HEK293 (cell line): ENCODE measurements around the gene ATP13A4.

Experiments used
- CTCF ChIA-PET: fragments of 350-600 bp; formaldehyde crosslinking; extraction: SDS; loops from one replicate; lab custom pipeline; 2021; ENCODE audit warnings: antibody characterized with exemption; lab: Yijun Ruan, JAX
- POLR2A ChIA-PET: fragments of 300-600 bp; formaldehyde crosslinking; extraction: SDS; loops from one replicate; lab custom pipeline; 2020; ENCODE audit warnings: antibody characterized with exemption, inconsistent platforms; lab: Yijun Ruan, JAX
- H3K27ac ChIP-seq: fragments of 200-500 bp; sonication (Bioruptor generic); 2 replicates; pipeline ENCODE4 v1.5.1; 2014; ENCODE audit warnings: low read depth, low read length, control low read depth, inconsistent platforms; ENCODE audit errors: extremely low read depth
- H3K36me3 ChIP-seq, 2 experiments: fragments of 200-500 bp in 1 of 2; sonication (Bioruptor generic) in 1 of 2; 1 replicate in 1 of 2; 2 replicates in 1 of 2; pipeline ENCODE4 v1.5.1; 2014 to 2017; ENCODE audit warnings: inconsistent platforms in 2 of 2, low read length in 2 of 2; ENCODE audit not compliant: control insufficient read depth in 2 of 2, insufficient read depth in 1 of 2
- H3K4me1 ChIP-seq: fragments of 200-500 bp; sonication (Bioruptor generic); 2 replicates; pipeline ENCODE4 v1.5.1; 2014; ENCODE audit warnings: mild to moderate bottlenecking, low read length, inconsistent platforms; ENCODE audit not compliant: control insufficient read depth, insufficient read depth
- H3K4me3 ChIP-seq: 2 replicates; pipeline ENCODE4 v1.5.1; 2011; ENCODE audit warnings: low read depth, mild to moderate bottlenecking, control low read depth, low read length, moderate library complexity
- H3K9me3 ChIP-seq: fragments of 200-500 bp; sonication (Bioruptor generic); 2 replicates; pipeline ENCODE4 v1.5.1; 2014; ENCODE audit warnings: low read depth, low read length, inconsistent platforms; ENCODE audit not compliant: control insufficient read depth, insufficient read depth
- GLIS1 ChIP-seq: fragments of 450-650 bp; formaldehyde crosslinking; IDR thresholded peaks from 2 replicates; pipeline ENCODE4 v1.5.1; 2016; ENCODE audit warnings: missing biosample characterization, missing genetic modification characterization
- KLF1 ChIP-seq: fragments of 450-650 bp; formaldehyde crosslinking; IDR thresholded peaks from 2 replicates; pipeline ENCODE4 v1.5.1; 2016; ENCODE audit warnings: missing biosample characterization, missing genetic modification characterization
- ZBTB10 ChIP-seq: fragments of 450-650 bp; formaldehyde crosslinking; IDR thresholded peaks from 2 replicates; pipeline ENCODE4 v1.5.1; 2016; ENCODE audit warnings: missing biosample characterization, missing genetic modification characterization
- ZBTB11 ChIP-seq: fragments of 450-650 bp; formaldehyde crosslinking; conservative IDR thresholded peaks from 2 replicates; pipeline ENCODE4 v1.5.1; 2016; ENCODE audit warnings: low read depth, missing biosample characterization, missing genetic modification characterization
- ZBTB26 ChIP-seq: fragments of 450-650 bp; formaldehyde crosslinking; optimal IDR thresholded peaks from 2 replicates; pipeline ENCODE3; 2016; ENCODE audit warnings: missing biosample characterization, mild to moderate bottlenecking, missing genetic modification characterization
- ZFP41 ChIP-seq: fragments of 450-650 bp; formaldehyde crosslinking; IDR thresholded peaks from 2 replicates; pipeline ENCODE4 v1.5.1; 2016; ENCODE audit warnings: missing biosample characterization, missing genetic modification characterization, borderline replicate concordance
- ZNF140 ChIP-seq: fragments of 450-650 bp; formaldehyde crosslinking; IDR thresholded peaks from 2 replicates; pipeline ENCODE4 v1.5.1; 2016; ENCODE audit warnings: missing biosample characterization, missing genetic modification characterization
- ZNF350 ChIP-seq: fragments of 450-650 bp; formaldehyde crosslinking; IDR thresholded peaks from 2 replicates; pipeline ENCODE4 v1.5.0; 2017; ENCODE audit warnings: missing biosample characterization, mild to moderate bottlenecking, missing genetic modification characterization
- ZNF37A ChIP-seq: fragments of 450-650 bp; IDR thresholded peaks from 2 replicates; pipeline ENCODE4 v1.5.1; 2018; ENCODE audit warnings: missing biosample characterization, missing genetic modification characterization
- ZNF776 ChIP-seq: fragments of 450-650 bp; formaldehyde crosslinking; IDR thresholded peaks from 2 replicates; pipeline ENCODE4 v1.5.0; 2017; ENCODE audit warnings: missing biosample characterization, missing genetic modification characterization, borderline replicate concordance
- ZNF785 ChIP-seq: fragments of 450-650 bp; formaldehyde crosslinking; IDR thresholded peaks from 2 replicates; pipeline ENCODE4 v1.5.1; 2016; ENCODE audit warnings: missing biosample characterization, missing genetic modification characterization
- TF ChIP-seq, protein P1 (sequence below): fragments of 450-650 bp; IDR thresholded peaks from 2 replicates; pipeline ENCODE4 v1.5.1; 2018; ENCODE audit warnings: missing biosample characterization, missing genetic modification characterization
- TF ChIP-seq, protein P2 (sequence below): fragments of 450-650 bp; formaldehyde crosslinking; IDR thresholded peaks from 2 replicates; pipeline ENCODE4 v1.5.1; 2017; ENCODE audit warnings: missing biosample characterization, missing genetic modification characterization
- TF ChIP-seq, protein P3 (sequence below): fragments of 450-650 bp; formaldehyde crosslinking; IDR thresholded peaks from 2 replicates; pipeline ENCODE4 v1.5.0; 2017; ENCODE audit warnings: missing biosample characterization, missing genetic modification characterization, borderline replicate concordance
- TF ChIP-seq, protein P4 (sequence below): fragments of 450-650 bp; formaldehyde crosslinking; IDR thresholded peaks from 2 replicates; pipeline ENCODE4 v1.5.1; 2017; ENCODE audit warnings: missing biosample characterization, missing genetic modification characterization
- TF ChIP-seq, protein P5 (sequence below): fragments of 450-650 bp; formaldehyde crosslinking; IDR thresholded peaks from 2 replicates; pipeline ENCODE4 v1.5.1; 2016; ENCODE audit warnings: missing biosample characterization, missing genetic modification characterization

ATP13A4 gene

DNA sequence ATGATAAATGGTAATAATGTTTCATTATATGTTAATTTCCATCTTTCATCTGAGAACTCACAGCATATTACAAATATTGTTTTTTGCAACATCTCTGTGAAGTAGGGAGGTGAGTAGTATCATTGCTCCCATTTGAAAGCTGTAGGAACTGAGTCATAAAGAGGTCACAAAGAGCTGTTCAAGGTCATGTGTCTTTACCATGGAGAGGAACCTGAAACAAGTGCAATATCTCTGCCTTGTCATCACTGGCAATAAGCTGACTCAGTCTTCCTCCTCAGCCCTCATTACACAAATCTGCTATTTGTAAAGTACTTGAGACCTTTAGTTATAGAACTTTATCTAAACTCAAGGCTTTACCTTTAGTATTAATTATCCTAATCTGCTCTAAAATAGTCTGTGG, 4.4 kb upstream of the ATP13A4 start (continued):
- TF ChIP-seq ZBTB26 (tag by site-specific recombination) (no peak), KLF1 (tag by site-specific recombination) (no peak), ZNF785 (no peak)
- TF ChIP-seq, protein P1, sequence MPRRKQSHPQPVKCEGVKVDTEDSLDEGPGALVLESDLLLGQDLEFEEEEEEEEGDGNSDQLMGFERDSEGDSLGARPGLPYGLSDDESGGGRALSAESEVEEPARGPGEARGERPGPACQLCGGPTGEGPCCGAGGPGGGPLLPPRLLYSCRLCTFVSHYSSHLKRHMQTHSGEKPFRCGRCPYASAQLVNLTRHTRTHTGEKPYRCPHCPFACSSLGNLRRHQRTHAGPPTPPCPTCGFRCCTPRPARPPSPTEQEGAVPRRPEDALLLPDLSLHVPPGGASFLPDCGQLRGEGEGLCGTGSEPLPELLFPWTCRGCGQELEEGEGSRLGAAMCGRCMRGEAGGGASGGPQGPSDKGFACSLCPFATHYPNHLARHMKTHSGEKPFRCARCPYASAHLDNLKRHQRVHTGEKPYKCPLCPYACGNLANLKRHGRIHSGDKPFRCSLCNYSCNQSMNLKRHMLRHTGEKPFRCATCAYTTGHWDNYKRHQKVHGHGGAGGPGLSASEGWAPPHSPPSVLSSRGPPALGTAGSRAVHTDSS (tag by site-specific recombination) = no peak
- TF ChIP-seq, protein P2, sequence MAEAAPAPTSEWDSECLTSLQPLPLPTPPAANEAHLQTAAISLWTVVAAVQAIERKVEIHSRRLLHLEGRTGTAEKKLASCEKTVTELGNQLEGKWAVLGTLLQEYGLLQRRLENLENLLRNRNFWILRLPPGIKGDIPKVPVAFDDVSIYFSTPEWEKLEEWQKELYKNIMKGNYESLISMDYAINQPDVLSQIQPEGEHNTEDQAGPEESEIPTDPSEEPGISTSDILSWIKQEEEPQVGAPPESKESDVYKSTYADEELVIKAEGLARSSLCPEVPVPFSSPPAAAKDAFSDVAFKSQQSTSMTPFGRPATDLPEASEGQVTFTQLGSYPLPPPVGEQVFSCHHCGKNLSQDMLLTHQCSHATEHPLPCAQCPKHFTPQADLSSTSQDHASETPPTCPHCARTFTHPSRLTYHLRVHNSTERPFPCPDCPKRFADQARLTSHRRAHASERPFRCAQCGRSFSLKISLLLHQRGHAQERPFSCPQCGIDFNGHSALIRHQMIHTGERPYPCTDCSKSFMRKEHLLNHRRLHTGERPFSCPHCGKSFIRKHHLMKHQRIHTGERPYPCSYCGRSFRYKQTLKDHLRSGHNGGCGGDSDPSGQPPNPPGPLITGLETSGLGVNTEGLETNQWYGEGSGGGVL (tag by site-specific recombination) = no peak

GRCh38 chr3:193556841-193557240, 2.1 kb upstream of the ATP13A4 start:
- CTCF ChIA-PET = interaction anchor here (1.5 kb wide), 1 partner anchor 16 kb away, joined by 3 read pairs; no protein-coding TSS in a partner anchor
- no peak overlapping the region for H3K4me3 ChIP-seq
- no peaks in the 10 kb centered on the region for H3K4me1 ChIP-seq
- TF ChIP-seq, protein P3, sequence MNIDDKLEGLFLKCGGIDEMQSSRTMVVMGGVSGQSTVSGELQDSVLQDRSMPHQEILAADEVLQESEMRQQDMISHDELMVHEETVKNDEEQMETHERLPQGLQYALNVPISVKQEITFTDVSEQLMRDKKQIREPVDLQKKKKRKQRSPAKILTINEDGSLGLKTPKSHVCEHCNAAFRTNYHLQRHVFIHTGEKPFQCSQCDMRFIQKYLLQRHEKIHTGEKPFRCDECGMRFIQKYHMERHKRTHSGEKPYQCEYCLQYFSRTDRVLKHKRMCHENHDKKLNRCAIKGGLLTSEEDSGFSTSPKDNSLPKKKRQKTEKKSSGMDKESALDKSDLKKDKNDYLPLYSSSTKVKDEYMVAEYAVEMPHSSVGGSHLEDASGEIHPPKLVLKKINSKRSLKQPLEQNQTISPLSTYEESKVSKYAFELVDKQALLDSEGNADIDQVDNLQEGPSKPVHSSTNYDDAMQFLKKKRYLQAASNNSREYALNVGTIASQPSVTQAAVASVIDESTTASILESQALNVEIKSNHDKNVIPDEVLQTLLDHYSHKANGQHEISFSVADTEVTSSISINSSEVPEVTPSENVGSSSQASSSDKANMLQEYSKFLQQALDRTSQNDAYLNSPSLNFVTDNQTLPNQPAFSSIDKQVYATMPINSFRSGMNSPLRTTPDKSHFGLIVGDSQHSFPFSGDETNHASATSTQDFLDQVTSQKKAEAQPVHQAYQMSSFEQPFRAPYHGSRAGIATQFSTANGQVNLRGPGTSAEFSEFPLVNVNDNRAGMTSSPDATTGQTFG (tag by site-specific recombination) = no peak
- TF ChIP-seq GLIS1 (no peak), KLF1 (tag by site-specific recombination) (no peak), ZNF140 (tag by site-specific recombination) (no peak), ZBTB11 (no peak), ZBTB10 (tag by site-specific recombination) (no peak), ZNF776 (tag by site-specific recombination) (no peak), ZNF37A (tag by site-specific recombination) (no peak), ZNF350 (tag by site-specific recombination) (no peak), ZFP41 (tag by site-specific recombination) (no peak)
- TF ChIP-seq, protein P4, sequence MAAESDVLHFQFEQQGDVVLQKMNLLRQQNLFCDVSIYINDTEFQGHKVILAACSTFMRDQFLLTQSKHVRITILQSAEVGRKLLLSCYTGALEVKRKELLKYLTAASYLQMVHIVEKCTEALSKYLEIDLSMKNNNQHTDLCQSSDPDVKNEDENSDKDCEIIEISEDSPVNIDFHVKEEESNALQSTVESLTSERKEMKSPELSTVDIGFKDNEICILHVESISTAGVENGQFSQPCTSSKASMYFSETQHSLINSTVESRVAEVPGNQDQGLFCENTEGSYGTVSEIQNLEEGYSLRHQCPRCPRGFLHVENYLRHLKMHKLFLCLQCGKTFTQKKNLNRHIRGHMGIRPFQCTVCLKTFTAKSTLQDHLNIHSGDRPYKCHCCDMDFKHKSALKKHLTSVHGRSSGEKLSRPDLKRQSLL (tag by site-specific recombination) = no peak
- TF ChIP-seq, protein P5, sequence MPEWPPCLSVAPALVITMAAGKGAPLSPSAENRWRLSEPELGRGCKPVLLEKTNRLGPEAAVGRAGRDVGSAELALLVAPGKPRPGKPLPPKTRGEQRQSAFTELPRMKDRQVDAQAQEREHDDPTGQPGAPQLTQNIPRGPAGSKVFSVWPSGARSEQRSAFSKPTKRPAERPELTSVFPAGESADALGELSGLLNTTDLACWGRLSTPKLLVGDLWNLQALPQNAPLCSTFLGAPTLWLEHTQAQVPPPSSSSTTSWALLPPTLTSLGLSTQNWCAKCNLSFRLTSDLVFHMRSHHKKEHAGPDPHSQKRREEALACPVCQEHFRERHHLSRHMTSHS (tag by site-specific recombination) = no peak
- POLR2A ChIA-PET = interaction anchor here (0.5 kb wide), 1 partner anchor 293 kb away, joined by 3 read pairs; no protein-coding TSS in a partner anchor
- no peaks in the 10 kb centered on the region for H3K36me3 ChIP-seq
- H3K9me3 ChIP-seq = no peaks in the 10 kb centered on the region
- H3K27ac ChIP-seq = no peak overlapping the region
